NT2/D1 (cell line): ENCODE data around the gene IPO9.

Experiments
- SUZ12 ChIP-seq: IDR thresholded peaks from 2 replicates; pipeline ENCODE4 v1.6.1; 2011; ENCODE audit not compliant: insufficient read length, insufficient read depth; ENCODE audit errors: extremely low read depth
- YY1 ChIP-seq: IDR thresholded peaks from 2 replicates; pipeline ENCODE4 v1.6.1; 2011; ENCODE audit not compliant: insufficient read length, insufficient read depth
- ZNF274 ChIP-seq: IDR thresholded peaks from 2 replicates; pipeline ENCODE4 v1.6.1; 2011; ENCODE audit warnings: mild to moderate bottlenecking, low read depth, low read length

DNA sequence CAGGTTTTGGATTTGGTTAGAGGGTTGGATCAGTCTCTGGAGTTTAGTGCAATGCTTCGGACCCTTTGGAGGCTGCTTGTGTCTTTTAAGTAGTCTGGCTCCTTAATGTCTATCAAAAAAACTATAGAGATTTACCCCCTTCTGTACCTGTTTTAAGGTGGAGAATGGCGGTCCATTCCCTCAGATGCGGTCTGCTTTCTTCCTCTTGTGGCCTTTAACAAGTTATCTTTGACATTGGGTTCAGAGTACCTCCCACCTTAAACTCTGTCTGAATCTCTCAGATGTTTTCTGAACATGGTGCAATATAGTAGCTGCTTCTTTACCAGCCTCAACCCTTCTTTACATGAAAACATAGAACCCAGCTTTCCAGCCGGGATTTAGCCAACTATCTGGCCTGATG is 2.4 kb downstream of the IPO9 start:
- TF ChIP-seq YY1 (no peak), SUZ12 (no peak), ZNF274 (no peak)
